B cell (primary cell): ENCODE measurements around the gene LAT. TPM values are rescaled to one million over a fixed set of nuclear protein-coding genes. Genes with fewer than 3 reads are reported as not detected.

ENCODE experiments used
- ATAC-seq: fragments of 200-7000 bp; cut with Tn5 transposase; one replicate; pipeline ENCODE4 v1.10.0; 2021; ENCODE audit warnings: low read depth, mild to moderate bottlenecking, moderate number of reproducible peaks, moderate library complexity
- CTCF ChIA-PET: fragments of 350-600 bp; sonication (Branson Sonifier 250); formaldehyde crosslinking; loops from one replicate; lab custom pipeline; 2021; ENCODE audit warnings: antibody characterized with exemption, inconsistent platforms; lab: Charles Lee
- POLR2A ChIA-PET: fragments of 350-600 bp; sonication (Branson Sonifier 250); formaldehyde crosslinking; loops from one replicate; lab custom pipeline; 2021; ENCODE audit warnings: antibody characterized with exemption; lab: Charles Lee
- DNase-seq: peaks from one replicate; pipeline ENCODE4 v3.0.0; 2013
- H2AFZ ChIP-seq: 2 replicates; pipeline ENCODE4 v1.6.1; 2012; ENCODE audit warnings: mild to moderate bottlenecking, low read depth, low read length; ENCODE audit not compliant: insufficient read depth, poor library complexity, severe bottlenecking
- H3K27ac ChIP-seq, 2 donors: 1 replicate in 1 of 2; 2 replicates in 1 of 2; pipeline ENCODE4 v1.5.1; 2012 to 2013; ENCODE audit warnings: low read length in 2 of 2, mild to moderate bottlenecking in 2 of 2, moderate library complexity in 1 of 2
- H3K27me3 ChIP-seq, 4 experiments: fragments of 200-600 bp in 1 of 4; sonication (generic) in 1 of 4; replicated peaks in 1 of 4; 1 replicate in 2 of 4; 2 replicates in 2 of 4; pipeline versions ENCODE4 v1.6.1 to v1.7.0; 2013 to 2016; ENCODE audit warnings: low read length in 3 of 4, mild to moderate bottlenecking in 2 of 4, mixed read lengths in 1 of 4, moderate library complexity in 1 of 4; ENCODE audit not compliant: insufficient read depth in 4 of 4, control insufficient read depth in 3 of 4; ENCODE audit errors: control extremely low read depth in 1 of 4
- H3K36me3 ChIP-seq, 2 experiments: replicated peaks in 1 of 2; 1 replicate in 1 of 2; 2 replicates in 1 of 2; pipeline versions ENCODE4 v1.6.1 to v1.7.1; 2013; ENCODE audit warnings: low read length in 1 of 2; ENCODE audit not compliant: insufficient read depth in 2 of 2, control insufficient read depth in 1 of 2; ENCODE audit errors: control extremely low read depth in 1 of 2, extremely low read depth in 1 of 2
- H3K4me1 ChIP-seq, 2 donors: fragments of 200-600 bp in 1 of 2; sonication (generic) in 1 of 2; 1 replicate in 1 of 2; 2 replicates in 1 of 2; pipeline versions ENCODE4 v1.5.1 to v1.6.1; 2013 to 2017; ENCODE audit warnings: low read length in 2 of 2; ENCODE audit not compliant: control insufficient read depth in 2 of 2, insufficient read depth in 2 of 2
- H3K4me2 ChIP-seq: replicated peaks from 2 replicates; pipeline ENCODE3; 2012; ENCODE audit warnings: mild to moderate bottlenecking, low read depth, low read length; ENCODE audit not compliant: poor library complexity, severe bottlenecking
- H3K4me3 ChIP-seq, 5 experiments: fragments of 200-600 bp in 1 of 5; sonication (generic) in 1 of 5; 1 replicate in 3 of 5; 2 replicates in 2 of 5; pipeline versions ENCODE4 v1.5.1 to v1.7.0; 2011 to 2016; ENCODE audit warnings: low read length in 4 of 5, mild to moderate bottlenecking in 4 of 5, low read depth in 2 of 5, control low read depth in 1 of 5, moderate library complexity in 1 of 5; ENCODE audit not compliant: insufficient read depth in 1 of 5; ENCODE audit errors: control extremely low read depth in 1 of 5, extremely low read depth in 1 of 5
- H3K79me2 ChIP-seq: fragments of 200-600 bp; sonication (generic); one replicate; pipeline ENCODE4 v1.6.0; 2016; ENCODE audit warnings: low read length; ENCODE audit not compliant: control insufficient read depth, insufficient read depth
- H3K9ac ChIP-seq: fragments of 200-600 bp; sonication (generic); 2 replicates; pipeline ENCODE4 v1.6.1; 2017; ENCODE audit warnings: mild to moderate bottlenecking, low read length, moderate library complexity
- H3K9me3 ChIP-seq, 3 donors: one replicate each; pipeline versions ENCODE4 v1.6.1 to v1.7.1; 2013; ENCODE audit warnings: low read length in 2 of 3; ENCODE audit not compliant: control insufficient read depth in 2 of 3, insufficient read depth in 1 of 3; ENCODE audit errors: control extremely low read depth in 1 of 3
- H4K20me1 ChIP-seq: 2 replicates; pipeline ENCODE4 v1.6.0; 2012; ENCODE audit warnings: mild to moderate bottlenecking, low read length; ENCODE audit not compliant: insufficient read depth, control insufficient read depth, poor library complexity, severe bottlenecking
- H3K27ac Mint-ChIP-seq: one replicate; pipeline ENCODE4 v1.8.0; 2021; ENCODE audit warnings: mixed read lengths
- H3K27me3 Mint-ChIP-seq: one replicate; pipeline ENCODE4 v1.8.0; 2021; ENCODE audit warnings: mixed read lengths
- H3K4me1 Mint-ChIP-seq: one replicate; pipeline ENCODE4 v1.8.0; 2021; ENCODE audit warnings: mixed read lengths
- H3K4me3 Mint-ChIP-seq: one replicate; pipeline ENCODE4 v1.8.0; 2021; ENCODE audit warnings: mixed read lengths
- H3K9me3 Mint-ChIP-seq: one replicate; pipeline ENCODE4 v1.8.0; 2022; ENCODE audit warnings: mixed read lengths; ENCODE audit not compliant: insufficient read depth
- EZH2 ChIP-seq: IDR thresholded peaks from 2 replicates; pipeline ENCODE4 v1.6.1; 2012; ENCODE audit warnings: borderline replicate concordance, low read depth, mild to moderate bottlenecking, moderate library complexity, low read length; ENCODE audit not compliant: insufficient read depth, poor library complexity, severe bottlenecking
- WGBS: methylation state at CpG from one replicate; pipeline ENCODE4 v1.1.5; 2013; ENCODE audit warnings: missing lambda C conversion rate; ENCODE audit not compliant: insufficient coverage; 5-methylcytosine and 5-hydroxymethylcytosine counted together
- intact Hi-C: fragments of 100-400 bp; cut with micrococcal nuclease; formaldehyde crosslinking; loops from one replicate; pipeline ENCODE4 v1.10.0; 2022
- polyA plus RNA-seq: library from polyadenylated mRNA; depleted of rRNA; stranded (reverse); fragments of >200 nt; gene quantifications from 2 replicates; pipeline ENCODE4 v1.2.3, GENCODE V29; 2012
- total RNA-seq, 2 donors: library from RNA; stranded (reverse); fragments of 120-200 nt in 1 of 2; gene quantifications; 1 replicate in 1 of 2; 2 replicates in 1 of 2; pipeline versions ENCODE4 v1.2.3 to v1.2.4, GENCODE V29; 2013 to 2022
- TF ChIP-seq, protein P1 (sequence below): fragments of 200-600 bp; IDR thresholded peaks from one replicate; pipeline ENCODE4 v1.8.0; 2022; ENCODE audit warnings: antibody characterized with exemption, mild to moderate bottlenecking

Gene LAT
- total and polyA plus RNA-seq, 2 donors (not counting 1 experiment from before 2014, with no cell fraction given): 10.6 to 12.2 TPM

DNA sequence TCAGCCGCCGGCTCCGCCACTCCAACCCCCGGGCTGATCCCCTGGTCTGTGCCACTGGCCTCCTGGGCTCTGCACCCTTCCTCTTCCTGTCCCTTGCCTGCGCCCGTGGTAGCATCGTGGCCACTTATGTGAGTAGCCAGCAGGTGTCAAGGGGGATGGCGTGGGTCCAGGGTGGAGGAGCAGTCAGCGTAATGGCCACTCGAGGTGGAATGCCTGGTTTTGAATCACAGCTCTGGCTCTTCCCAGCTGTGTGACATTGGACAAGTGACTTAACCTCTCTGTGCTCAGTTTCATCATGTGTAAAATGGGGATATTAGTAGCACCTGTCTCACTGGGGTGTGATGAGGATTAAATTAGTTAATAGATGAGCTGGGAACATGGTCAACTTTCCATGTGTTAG is 2.4 kb upstream of the LAT start:
- Mint-ChIP-seq H3K9me3 (peaks cover 4% of the 10 kb centered on the region), H3K27me3 (peaks cover 2% of the 10 kb centered on the region), H3K4me3 (no peak overlapping the region), H3K4me1 (peaks cover 20% of the 10 kb centered on the region), H3K27ac (no peak overlapping the region)
- H3K27ac ChIP-seq: no peak overlapping the region
- H3K79me2 ChIP-seq: peaks cover 24% of the 10 kb centered on the region
- H3K9ac ChIP-seq: no peak overlapping the region
- no peak overlapping the region for H3K4me2 ChIP-seq
- H3K9me3 ChIP-seq: peaks cover 0 to 30% (median 10%) of the 10 kb centered on the region in 3 donors
- peaks cover 16 to 22% of the 10 kb centered on the region in 2 donors for H3K4me1 ChIP-seq
- no peak for TF ChIP-seq EZH2
- TF ChIP-seq, protein P1, sequence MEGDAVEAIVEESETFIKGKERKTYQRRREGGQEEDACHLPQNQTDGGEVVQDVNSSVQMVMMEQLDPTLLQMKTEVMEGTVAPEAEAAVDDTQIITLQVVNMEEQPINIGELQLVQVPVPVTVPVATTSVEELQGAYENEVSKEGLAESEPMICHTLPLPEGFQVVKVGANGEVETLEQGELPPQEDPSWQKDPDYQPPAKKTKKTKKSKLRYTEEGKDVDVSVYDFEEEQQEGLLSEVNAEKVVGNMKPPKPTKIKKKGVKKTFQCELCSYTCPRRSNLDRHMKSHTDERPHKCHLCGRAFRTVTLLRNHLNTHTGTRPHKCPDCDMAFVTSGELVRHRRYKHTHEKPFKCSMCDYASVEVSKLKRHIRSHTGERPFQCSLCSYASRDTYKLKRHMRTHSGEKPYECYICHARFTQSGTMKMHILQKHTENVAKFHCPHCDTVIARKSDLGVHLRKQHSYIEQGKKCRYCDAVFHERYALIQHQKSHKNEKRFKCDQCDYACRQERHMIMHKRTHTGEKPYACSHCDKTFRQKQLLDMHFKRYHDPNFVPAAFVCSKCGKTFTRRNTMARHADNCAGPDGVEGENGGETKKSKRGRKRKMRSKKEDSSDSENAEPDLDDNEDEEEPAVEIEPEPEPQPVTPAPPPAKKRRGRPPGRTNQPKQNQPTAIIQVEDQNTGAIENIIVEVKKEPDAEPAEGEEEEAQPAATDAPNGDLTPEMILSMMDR: no peak
- ChIA-PET CTCF (no interaction called here), POLR2A (no interaction called here)
- ATAC-seq: no peak
- H4K20me1 ChIP-seq: peaks cover 41% of the 10 kb centered on the region
- no peak for DNase-seq
- H3K4me3 ChIP-seq: no peak overlapping the region
- H3K36me3 ChIP-seq: peaks cover 0 to 71% of the 10 kb centered on the region in 2 experiments
- 98% methylated on average over 10 of the region's 10 CpGs for WGBS
- peaks cover 0 to 13% (median 0%) of the 10 kb centered on the region in 4 experiments for H3K27me3 ChIP-seq
- intact Hi-C loops: no loop called here
- H2AFZ ChIP-seq: no peak overlapping the region

DNA sequence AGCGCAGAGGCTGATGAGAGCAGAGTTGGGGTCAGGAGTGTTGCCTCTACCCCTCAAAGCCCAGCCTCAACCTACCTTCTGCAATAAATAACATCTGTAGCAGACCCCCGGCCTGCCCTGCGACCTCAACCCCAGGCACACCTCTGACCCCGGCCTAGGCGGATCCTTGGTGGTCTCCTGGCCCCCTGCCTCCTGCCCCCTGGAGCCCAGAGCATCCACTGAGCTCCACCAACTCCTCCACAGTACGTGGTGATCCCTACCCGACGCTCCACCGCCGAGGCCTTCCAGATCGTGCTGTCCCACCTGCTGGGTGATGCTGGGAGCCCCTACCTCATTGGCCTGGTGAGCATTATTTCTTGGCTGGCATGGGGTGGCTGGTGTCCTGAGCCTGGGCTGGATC is 1.9 kb upstream of the LAT start:
- H4K20me1 ChIP-seq: peaks cover 36% of the 10 kb centered on the region
- no peak overlapping the region for H3K4me3 ChIP-seq
- ChIA-PET POLR2A (no interaction called here), CTCF (no interaction called here)
- peaks cover 3% of the 10 kb centered on the region for H3K27me3 Mint-ChIP-seq
- DNase-seq (no peak), ATAC-seq (no peak)
- H3K9me3 ChIP-seq: peaks cover 0 to 30% (median 12%) of the 10 kb centered on the region in 3 donors
- H3K9me3 Mint-ChIP-seq: peaks cover 6% of the 10 kb centered on the region
- H3K4me1 Mint-ChIP-seq: peaks cover 17% of the 10 kb centered on the region
- intact Hi-C loops: no loop called here
- peaks cover 0 to 13% (median 0%) of the 10 kb centered on the region in 4 experiments for H3K27me3 ChIP-seq
- H2AFZ ChIP-seq: no peak overlapping the region
- H3K79me2 ChIP-seq: peaks cover 18% of the 10 kb centered on the region
- no peak overlapping the region for H3K4me2 ChIP-seq
- H3K27ac ChIP-seq: no peak overlapping the region
- no peak overlapping the region for H3K9ac ChIP-seq
- WGBS: 100% methylated on average over 8 of the region's 11 CpGs
- TF ChIP-seq, protein P1: no peak
- no peak for TF ChIP-seq EZH2
- no peak overlapping the region for H3K4me3 Mint-ChIP-seq
- H3K4me1 ChIP-seq: peaks cover 16 to 22% of the 10 kb centered on the region in 2 donors
- no peak overlapping the region for H3K27ac Mint-ChIP-seq
- H3K36me3 ChIP-seq: peaks cover 0 to 67% of the 10 kb centered on the region in 2 experiments
